Endothelial cell of umbilical vein (primary cell): ENCODE measurements around the gene SF3B5. TPM values are rescaled to one million over a fixed set of nuclear protein-coding genes. Genes with fewer than 3 reads are reported as not detected.

Experiments
- BruUV-seq: library from RNA; stranded (reverse); fragments of 400-500 nt; replicated peaks from 2 replicates; lab custom pipeline; 2021; lab: Mats Ljungman, UMichigan
- CTCF ChIA-PET: fragments of 300-600, 350-600 bp; sonication (Branson Sonifier 250); formaldehyde crosslinking; loops from one replicate; lab custom pipeline; 2021; ENCODE audit warnings: antibody characterized with exemption, inconsistent platforms; lab: Charles Lee
- POLR2A ChIA-PET: fragments of 300-600, 350-600 bp; sonication (Branson Sonifier 250); formaldehyde crosslinking; loops from one replicate; lab custom pipeline; 2021; ENCODE audit warnings: antibody characterized with exemption, inconsistent platforms; lab: Charles Lee
- DNase-seq: peaks from one replicate; pipeline ENCODE4 v3.0.0-alpha.2; 2011; ENCODE audit warnings: low read depth, low spot score
- FAIRE-seq: peaks from 2 replicates; lab custom pipeline; 2011; peaks lifted over from hg19 to GRCh38; lab: Jason Lieb, UNC
- H2AFZ ChIP-seq: 2 replicates; pipeline ENCODE4 v1.6.0; 2012; ENCODE audit warnings: low read depth, low read length, control low read depth, inconsistent platforms
- H3K27ac ChIP-seq: 2 replicates; pipeline ENCODE4 v1.5.1; 2011; ENCODE audit warnings: low read depth, mild to moderate bottlenecking, control low read depth, low read length, moderate library complexity; ENCODE audit not compliant: insufficient read depth
- H3K27me3 ChIP-seq, 2 experiments: 2 replicates each; pipeline versions ENCODE4 v1.6.0 to v1.6.1; 2011; ENCODE audit warnings: low read length in 2 of 2, mixed read lengths in 1 of 2; ENCODE audit not compliant: control insufficient read depth in 2 of 2, insufficient read depth in 2 of 2
- H3K36me3 ChIP-seq, 2 experiments: 2 replicates in 1 of 2; 3 replicates in 1 of 2; pipeline ENCODE4 v1.5.1; 2011; ENCODE audit warnings: low read length in 2 of 2, mild to moderate bottlenecking in 1 of 2, moderate library complexity in 1 of 2; ENCODE audit not compliant: control insufficient read depth in 2 of 2, insufficient read depth in 2 of 2; ENCODE audit errors: extremely low read depth in 1 of 2
- H3K4me1 ChIP-seq: 3 replicates; pipeline ENCODE4 v1.5.1; 2011; ENCODE audit warnings: mild to moderate bottlenecking, low read length; ENCODE audit not compliant: control insufficient read depth, insufficient read depth; ENCODE audit errors: extremely low read depth
- H3K4me2 ChIP-seq: 2 replicates; pipeline ENCODE4 v1.6.1; 2011; ENCODE audit warnings: low read length, control low read depth, mixed read lengths; ENCODE audit not compliant: insufficient read depth
- H3K4me3 ChIP-seq, 3 experiments: fragments of 200-600 bp in 1 of 3; sonication (generic), shearing (Covaris generic) in 1 of 3; replicated peaks in 1 of 3; 2 replicates each; pipeline ENCODE4 v1.5.1; 2011 to 2016; ENCODE audit warnings: control low read depth in 3 of 3, low read length in 3 of 3, mild to moderate bottlenecking in 2 of 3, inconsistent platforms in 1 of 3, low read depth in 1 of 3, moderate library complexity in 1 of 3; ENCODE audit not compliant: insufficient read depth in 1 of 3
- H3K79me2 ChIP-seq: 2 replicates; pipeline ENCODE4 v1.6.0; 2012; ENCODE audit warnings: low read length, inconsistent platforms; ENCODE audit not compliant: control insufficient read depth, insufficient read depth
- H3K9ac ChIP-seq: replicated peaks from 2 replicates; pipeline ENCODE3; 2011; ENCODE audit warnings: low read length, control low read depth; ENCODE audit not compliant: insufficient read depth; ENCODE audit errors: extremely low read depth
- H3K9me1 ChIP-seq: replicated peaks from 3 replicates; pipeline ENCODE4 v1.6.0; 2011; ENCODE audit warnings: mild to moderate bottlenecking, low read length; ENCODE audit not compliant: control insufficient read depth, insufficient read depth; ENCODE audit errors: extremely low read depth
- H3K9me3 ChIP-seq: replicated peaks from 2 replicates; pipeline ENCODE4 v1.5.1; 2012; ENCODE audit warnings: low read length, inconsistent platforms; ENCODE audit not compliant: control insufficient read depth, insufficient read depth
- H4K20me1 ChIP-seq: replicated peaks from 2 replicates; pipeline ENCODE3; 2011; ENCODE audit warnings: mild to moderate bottlenecking, low read length; ENCODE audit not compliant: control insufficient read depth, insufficient read depth; ENCODE audit errors: extremely low read depth
- CTCF ChIP-seq, 2 donors: IDR thresholded peaks; 1 replicate in 1 of 2; 2 replicates in 1 of 2; pipeline ENCODE4 v1.5.1; 2011; ENCODE audit warnings: low read length in 2 of 2, mild to moderate bottlenecking in 2 of 2, moderate library complexity in 2 of 2, control low read depth in 1 of 2, inconsistent platforms in 1 of 2, low read depth in 1 of 2; ENCODE audit not compliant: insufficient read depth in 1 of 2; ENCODE audit errors: extremely low read depth in 1 of 2
- EZH2 ChIP-seq: IDR thresholded peaks from 2 replicates; pipeline ENCODE4 v1.6.1; 2012; ENCODE audit warnings: borderline replicate concordance, low read depth, mild to moderate bottlenecking, moderate library complexity, low read length, inconsistent platforms; ENCODE audit not compliant: severe bottlenecking
- FOS ChIP-seq: IDR thresholded peaks from 2 replicates; pipeline ENCODE4 v1.6.1; 2011; ENCODE audit warnings: mild to moderate bottlenecking, low read length, moderate library complexity, borderline replicate concordance; ENCODE audit not compliant: insufficient read depth
- GATA2 ChIP-seq: IDR thresholded peaks from 2 replicates; pipeline ENCODE4 v1.7.0; 2011; ENCODE audit warnings: low read depth, mild to moderate bottlenecking, moderate library complexity, mixed read lengths, low read length; ENCODE audit not compliant: insufficient read length, insufficient read depth
- JUN ChIP-seq: IDR thresholded peaks from 2 replicates; pipeline ENCODE4 v1.6.1; 2011; ENCODE audit warnings: borderline replicate concordance, low read depth; ENCODE audit not compliant: insufficient read length, insufficient read depth
- MYC ChIP-seq: IDR thresholded peaks from one replicate; pipeline ENCODE4 v1.6.1; 2011; ENCODE audit warnings: mild to moderate bottlenecking, low read depth, low read length
- POLR2A ChIP-seq: IDR thresholded peaks from 2 replicates; pipeline ENCODE4 v1.6.1; 2012; ENCODE audit warnings: low read depth, mild to moderate bottlenecking, control low read depth, low read length
- POLR2AphosphoS5 ChIP-seq: IDR thresholded peaks from 2 replicates; pipeline ENCODE4 v1.6.1; 2012; ENCODE audit warnings: low read depth, mild to moderate bottlenecking, control low read depth, low read length, moderate library complexity; ENCODE audit not compliant: insufficient read depth
- dilution Hi-C: fragments of 300-500 bp; cut with MboI; formaldehyde crosslinking; loops from one replicate; pipeline ENCODE4 v1.15.0; 2019; ENCODE audit warnings: low sequenced_read_pairs; ENCODE audit not compliant: extremely low pct_ligation_motif_present
- intact Hi-C: fragments of 100-400 bp; cut with micrococcal nuclease; formaldehyde crosslinking; loops from one replicate; pipeline ENCODE4 v1.10.0; 2022
- polyA plus RNA-seq, 4 experiments: library from polyadenylated mRNA; depleted of rRNA in 3 of 4; stranded (reverse) in 3 of 4; unstranded in 1 of 4; fragments of >200 nt; gene quantifications; 2 replicates each; pipeline versions ENCODE4 v1.2.1 to v1.2.3, GENCODE V29; 2011 to 2012; ENCODE audit warnings: missing spikeins in 1 of 4
- total RNA-seq: library from RNA; stranded (reverse); gene quantifications from 2 replicates; pipeline ENCODE4 v1.2.3, GENCODE V29; 2021
- TF ChIP-seq, protein P1 (sequence below): IDR thresholded peaks from 2 replicates; pipeline ENCODE4 v1.6.1; 2011; ENCODE audit not compliant: insufficient read depth, insufficient read length

SF3B5 gene
- total and polyA plus RNA-seq, 2 donors (not counting 3 experiments of a cell fraction or from before 2014, with no cell fraction given): 185 to 540 TPM

DNA sequence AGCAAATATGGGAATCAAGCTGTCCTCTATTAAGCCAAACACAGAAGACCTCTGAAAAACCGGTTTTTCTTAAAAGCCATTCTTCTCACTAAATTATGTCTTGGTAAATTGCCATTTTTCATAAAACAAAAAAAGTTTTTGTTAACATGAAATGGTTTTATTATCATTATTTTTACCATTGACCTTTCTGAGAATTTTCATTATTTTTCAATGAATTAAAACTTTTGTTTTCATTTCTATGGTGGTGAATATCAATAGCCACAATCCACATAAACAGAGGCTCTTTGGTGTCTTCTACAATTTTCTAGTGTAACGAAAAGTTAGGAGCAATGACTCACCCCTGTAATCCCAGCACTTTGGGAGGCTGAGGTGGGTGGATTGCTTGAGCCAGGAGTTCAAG lies 2.1 kb downstream of the SF3B5 start:
- no peak overlapping the region for H2AFZ ChIP-seq
- H3K9ac ChIP-seq: no peak overlapping the region
- H3K9me3 ChIP-seq: no peaks in the 10 kb centered on the region
- no peaks in the 10 kb centered on the region for H4K20me1 ChIP-seq
- intact Hi-C loops: no loop called here
- H3K27me3 ChIP-seq: no peaks in the 10 kb centered on the region
- no peak overlapping the region for H3K4me3 ChIP-seq
- H3K79me2 ChIP-seq: peaks cover 18% of the 10 kb centered on the region
- peaks cover 13% of the 10 kb centered on the region for H3K4me1 ChIP-seq
- no TSS peak for BruUV-seq
- H3K36me3 ChIP-seq: no peaks in the 10 kb centered on the region
- dilution Hi-C loops: no loop called here
- H3K9me1 ChIP-seq: no peaks in the 10 kb centered on the region
- no peak for DNase-seq
- no peak overlapping the region for H3K27ac ChIP-seq
- POLR2A ChIA-PET: no interaction called here
- TF ChIP-seq MYC: no peak
- TF ChIP-seq FOS: no peak
- TF ChIP-seq EZH2: no peak
- TF ChIP-seq GATA2: no peak
- no peak for TF ChIP-seq JUN
- TF ChIP-seq POLR2A: no peak
- TF ChIP-seq POLR2AphosphoS5: no peak
- TF ChIP-seq, protein P1, sequence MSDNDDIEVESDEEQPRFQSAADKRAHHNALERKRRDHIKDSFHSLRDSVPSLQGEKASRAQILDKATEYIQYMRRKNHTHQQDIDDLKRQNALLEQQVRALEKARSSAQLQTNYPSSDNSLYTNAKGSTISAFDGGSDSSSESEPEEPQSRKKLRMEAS: no peak
- no peak for TF ChIP-seq CTCF (IDR thresholded peaks at IDR 0.05; ENCODE audit: extremely low read depth in 1 of 2, insufficient read depth in 1 of 2, low read depth in 1 of 2, low read length in 2 of 2)
- CTCF ChIA-PET: no interaction called here
- no peak for FAIRE-seq
- H3K4me2 ChIP-seq: no peak overlapping the region
